Activated CD8-positive, alpha-beta memory T cell treated with anti-CD3 and anti-CD28 coated beads for 36 hours (primary cell): ENCODE measurements around the gene SOHLH1. TPM values are rescaled to one million over a fixed set of nuclear protein-coding genes. Genes with fewer than 3 reads are reported as not detected.

ENCODE experiments used
- CTCF ChIA-PET: fragments of 350-600 bp; sonication (Branson Sonifier 250); formaldehyde crosslinking; loops from one replicate; lab custom pipeline; 2021; ENCODE audit warnings: antibody characterized with exemption; lab: Charles Lee
- POLR2A ChIA-PET: fragments of 350-600 bp; sonication (Branson Sonifier 250); formaldehyde crosslinking; loops from one replicate; lab custom pipeline; 2021; ENCODE audit warnings: antibody characterized with exemption; lab: Charles Lee
- total RNA-seq, 2 experiments: library from RNA; stranded (reverse); gene quantifications; one replicate each; pipeline ENCODE4 v1.2.3, GENCODE V29; 2021

The SOHLH1 gene
- total RNA-seq, 2 experiments from 2014 or later = not detected

DNA sequence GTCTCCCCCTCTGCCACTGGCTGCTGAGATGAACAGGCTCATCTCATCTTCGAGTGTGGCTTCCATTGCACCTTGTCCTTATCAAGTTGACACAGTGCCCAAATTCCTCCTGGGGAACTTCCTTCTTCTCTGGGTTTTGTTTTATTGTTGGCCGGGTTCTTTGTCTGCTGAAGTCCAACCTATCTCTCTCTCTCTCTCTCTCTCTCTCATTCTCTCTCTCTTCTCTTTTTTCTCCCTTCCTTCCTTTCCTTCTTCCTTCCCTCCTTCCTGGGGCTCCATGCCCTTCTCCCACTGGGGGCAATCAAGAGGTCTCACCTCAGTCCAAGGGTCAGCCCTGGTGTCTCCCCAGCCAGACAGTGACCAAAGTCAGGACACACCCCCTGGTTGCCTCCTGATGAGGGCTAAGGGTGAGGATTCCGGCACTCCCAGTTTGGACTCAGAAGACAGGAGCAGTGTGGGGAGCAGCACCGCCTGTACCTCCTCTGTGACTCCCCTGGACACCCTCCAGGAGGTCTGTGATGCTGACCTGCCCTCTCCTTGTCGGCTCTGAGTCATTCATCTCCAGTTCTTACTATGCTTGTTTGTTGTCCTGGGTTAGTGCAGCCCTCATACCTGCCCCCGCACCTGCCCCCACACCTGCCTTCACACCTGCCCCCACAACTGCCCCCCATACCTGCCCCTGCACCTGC is 33.4 kb upstream of the SOHLH1 start:
- CTCF ChIA-PET = no interaction called here
- POLR2A ChIA-PET = no interaction called here

DNA sequence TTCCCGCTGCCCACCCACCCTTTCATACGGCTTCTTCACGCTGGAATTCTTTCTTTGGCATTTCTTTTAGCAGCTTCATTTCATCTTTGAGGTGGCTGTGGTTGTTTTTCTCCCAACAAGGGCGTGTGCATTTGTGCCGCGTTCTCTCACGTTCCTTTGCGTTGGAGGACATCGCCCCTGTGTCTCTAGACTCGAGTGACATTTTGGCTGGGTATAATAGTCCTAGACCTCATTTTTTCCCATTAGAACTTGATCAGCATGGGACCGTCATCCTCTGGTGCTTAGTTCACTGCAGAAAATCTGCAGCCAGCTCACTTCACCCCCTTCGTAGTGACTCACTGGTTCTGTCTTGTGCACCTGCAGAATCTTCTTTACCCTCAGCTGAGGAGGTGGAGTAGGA is 32.2 kb upstream of the SOHLH1 start:
- POLR2A ChIA-PET = no interaction called here
- CTCF ChIA-PET = no interaction called here

DNA sequence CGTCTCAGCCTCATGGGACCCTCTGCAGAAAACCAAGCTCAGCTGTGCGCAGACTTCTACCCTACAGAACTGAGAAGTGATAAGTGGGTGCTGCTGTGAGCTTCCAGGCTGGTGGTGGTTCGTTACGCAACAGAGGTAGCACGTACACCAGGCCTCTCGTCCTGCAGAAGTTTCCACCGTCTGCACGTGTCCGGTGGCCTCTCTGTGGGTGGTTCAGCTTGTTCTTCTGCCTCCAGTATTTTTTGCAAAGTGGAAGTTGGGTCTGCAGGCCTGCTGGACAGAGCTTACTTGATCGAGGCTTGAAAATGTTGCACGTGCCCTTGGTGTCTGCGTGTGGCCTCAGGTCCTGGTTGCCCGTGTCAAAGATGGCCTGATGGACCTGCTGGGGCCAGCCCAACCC is 30.2 kb upstream of the SOHLH1 start:
- CTCF ChIA-PET = no interaction called here
- POLR2A ChIA-PET = no interaction called here

DNA sequence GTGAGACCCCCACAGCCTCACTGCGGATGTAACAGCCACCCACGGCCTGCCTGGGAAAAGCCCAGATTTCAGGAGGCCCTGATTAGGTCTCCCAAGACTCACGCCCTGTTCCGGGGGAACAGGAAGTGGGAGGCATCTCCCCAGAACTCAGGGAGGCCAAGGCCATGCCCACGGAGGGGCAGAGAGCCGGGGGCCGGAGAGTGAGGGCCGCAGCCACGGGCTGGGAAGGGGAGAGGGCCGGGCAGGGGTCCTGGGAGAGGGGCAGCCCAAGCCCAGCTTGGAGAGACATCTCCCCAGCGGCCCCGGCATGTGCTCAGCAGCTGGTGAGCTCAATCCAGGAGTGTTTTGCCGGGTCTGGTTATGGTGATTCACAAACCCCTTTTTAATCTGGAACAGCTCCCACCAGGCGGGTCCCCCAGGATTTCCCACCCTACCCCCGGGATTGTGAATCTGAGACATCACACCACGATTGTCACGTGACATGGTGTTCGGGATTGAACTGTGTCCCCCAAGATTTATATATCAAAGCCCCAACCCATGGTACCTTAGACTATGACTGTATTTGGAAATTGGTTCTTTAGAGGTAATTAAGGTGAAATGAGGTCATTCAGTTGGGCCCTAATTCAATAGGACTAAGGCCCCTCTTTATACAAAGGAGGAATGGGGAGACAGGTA is 29.3 kb upstream of the SOHLH1 start:
- CTCF ChIA-PET = no interaction called here
- POLR2A ChIA-PET = no interaction called here

DNA sequence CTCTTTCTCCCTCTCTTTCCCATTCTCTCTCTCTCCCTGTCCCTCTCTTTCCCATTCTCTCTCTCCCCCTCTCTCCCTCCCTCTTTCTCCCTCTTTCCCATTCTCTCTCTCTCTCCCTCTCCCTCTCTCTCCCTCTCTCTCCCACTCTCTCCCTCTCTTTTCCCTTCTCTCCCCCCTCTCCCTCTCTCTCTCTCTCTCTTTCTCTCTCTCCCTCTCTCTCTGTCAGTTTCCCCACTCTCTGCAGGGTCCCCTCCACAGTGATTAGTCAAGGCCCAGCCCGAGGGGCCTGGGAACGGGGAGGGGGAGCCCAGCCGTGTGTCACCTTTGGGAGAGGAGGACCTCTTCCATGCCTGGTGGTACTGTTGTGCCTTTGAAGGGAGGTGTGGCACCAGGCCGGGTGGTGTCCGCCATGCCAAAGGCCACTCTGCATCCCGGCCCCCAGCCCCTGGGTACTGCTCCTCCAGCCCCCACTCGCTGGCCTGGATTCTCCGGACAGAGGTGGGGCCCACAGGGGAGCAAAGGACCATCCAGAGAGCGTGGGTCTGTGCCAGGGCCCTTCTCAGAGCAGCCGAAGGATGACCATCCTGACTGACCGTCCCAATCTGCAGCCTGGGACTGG is 28.1 kb upstream of the SOHLH1 start:
- ChIA-PET POLR2A (no interaction called here), CTCF (no interaction called here)

DNA sequence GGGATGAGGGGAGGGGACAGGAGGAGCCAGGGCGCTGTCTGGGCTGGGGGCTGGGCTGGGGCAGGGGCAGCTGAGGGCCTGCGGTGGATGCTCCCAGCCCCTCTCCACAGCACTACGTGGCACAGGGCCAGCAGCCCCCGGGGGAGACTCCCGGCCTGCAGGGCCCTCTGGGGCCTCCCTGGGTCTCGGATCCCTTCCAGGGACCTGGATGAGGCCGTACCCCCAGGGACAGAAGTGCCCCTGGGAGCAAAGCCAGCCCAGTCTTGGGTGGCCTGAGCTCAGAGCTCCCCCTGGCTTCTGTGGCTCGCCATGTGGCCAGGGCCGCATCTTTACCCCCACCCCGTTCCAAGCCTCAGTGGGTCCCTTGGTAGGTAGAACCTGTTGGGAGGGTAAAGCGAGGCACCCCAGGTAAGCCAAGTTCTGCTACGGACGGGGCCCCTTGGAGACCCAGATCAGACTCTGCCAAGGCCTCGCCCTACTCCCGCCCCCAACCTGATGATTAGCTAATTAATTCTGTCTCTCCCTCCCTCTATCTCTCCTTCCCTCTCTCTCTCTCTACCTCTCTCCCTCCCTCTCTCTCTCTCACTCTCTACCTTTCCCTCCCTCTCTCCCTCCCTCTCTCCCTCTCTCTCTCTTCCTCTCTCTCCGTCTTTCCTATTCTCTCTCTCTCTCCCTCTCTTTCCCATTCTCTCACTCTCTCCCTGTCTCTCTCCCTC is 27.0 kb upstream of the SOHLH1 start:
- ChIA-PET POLR2A (no interaction called here), CTCF (no interaction called here)

DNA sequence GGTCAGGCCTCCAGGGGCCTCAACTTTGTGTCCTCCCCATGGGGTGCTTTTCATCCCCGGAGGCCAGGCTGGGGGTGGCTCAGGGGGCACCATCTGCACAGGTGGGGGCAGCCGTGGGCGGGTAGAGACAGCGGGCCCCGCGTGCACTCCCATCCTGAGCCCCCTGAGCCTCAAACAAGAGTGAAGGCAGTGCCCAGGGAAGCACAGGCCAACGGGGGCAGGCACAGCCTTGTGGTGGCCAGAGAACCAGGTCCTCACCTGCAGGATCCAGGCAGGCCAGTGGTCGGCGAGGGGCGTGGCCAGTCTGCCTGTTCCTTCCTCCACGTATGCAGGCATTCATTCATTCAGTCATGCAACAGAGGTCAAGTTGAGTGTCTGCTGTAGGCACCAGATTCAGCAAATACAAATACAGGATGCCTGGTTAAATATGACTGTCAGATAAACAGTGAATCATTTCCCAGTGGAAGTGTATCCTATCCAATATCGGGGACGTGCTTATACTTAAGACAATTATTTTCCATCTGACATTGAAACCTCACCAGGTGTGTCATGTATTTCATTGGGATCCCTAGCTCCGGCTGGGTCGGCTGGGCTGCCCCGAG is 25.0 kb upstream of the SOHLH1 start:
- CTCF ChIA-PET = no interaction called here
- POLR2A ChIA-PET = no interaction called here

DNA sequence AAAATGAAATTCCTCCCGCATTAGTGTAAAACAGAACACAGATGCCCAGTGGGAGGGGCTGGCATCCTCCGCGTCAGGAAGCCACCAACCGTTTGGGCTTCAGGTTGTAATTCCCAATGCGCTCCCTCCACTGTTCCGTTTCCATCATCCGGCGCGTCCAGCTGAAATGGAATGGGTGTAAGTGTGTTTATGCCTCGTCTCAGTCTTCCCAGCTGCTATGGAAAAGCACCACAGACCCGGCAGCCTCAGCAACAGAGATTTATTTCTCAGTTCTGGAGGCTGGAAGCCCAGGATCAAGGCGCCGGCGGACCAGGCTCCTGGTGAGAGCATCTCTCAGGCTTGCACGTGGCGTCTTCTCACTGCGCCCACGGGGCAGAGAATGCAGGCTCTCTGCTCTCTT is 23.1 kb upstream of the SOHLH1 start:
- POLR2A ChIA-PET = no interaction called here
- CTCF ChIA-PET = interaction anchor here (1.2 kb wide), 1 partner anchor 16 kb away, joined by 3 read pairs; no protein-coding TSS in a partner anchor

DNA sequence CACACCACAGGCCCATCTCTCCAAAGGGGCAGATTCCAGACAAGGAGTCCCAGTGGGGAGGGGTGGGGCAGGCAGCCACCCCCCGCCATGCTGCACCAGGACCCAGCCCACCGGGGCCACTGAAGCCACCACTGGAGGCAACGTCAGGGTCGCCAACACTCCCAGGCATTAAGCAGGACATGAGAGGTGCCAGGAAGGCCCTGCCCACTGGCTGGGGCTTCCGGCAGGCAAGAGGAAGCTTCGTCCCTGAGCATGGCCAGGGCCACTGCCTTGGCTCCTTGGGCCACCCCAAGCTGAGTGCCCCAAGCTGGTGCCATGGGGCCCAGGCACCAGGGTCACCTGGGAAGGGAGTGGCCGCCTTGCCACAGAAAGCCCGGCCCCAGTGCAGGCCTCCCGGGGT is 20.2 kb upstream of the SOHLH1 start:
- ChIA-PET POLR2A (no interaction called here), CTCF (no interaction called here)

DNA sequence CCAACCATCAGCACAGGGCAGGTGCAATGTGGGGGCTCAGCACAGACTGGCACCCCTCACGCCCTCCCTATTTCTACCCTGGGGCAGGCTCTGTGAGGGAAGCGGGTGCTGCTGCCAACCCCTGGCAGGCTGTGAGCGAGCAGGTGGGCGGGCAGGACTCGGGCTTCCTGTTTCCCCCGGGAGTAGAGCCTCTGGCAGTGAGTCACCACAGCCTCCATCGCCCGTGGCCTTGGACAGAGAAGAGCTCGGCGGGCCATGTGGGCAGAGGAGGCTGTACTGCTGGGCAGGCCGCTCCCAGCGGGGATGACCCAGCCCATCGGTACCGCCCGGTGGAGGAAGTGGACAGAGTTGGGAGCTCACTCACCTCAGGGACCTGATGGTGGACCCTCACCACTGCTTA is 19.3 kb upstream of the SOHLH1 start:
- CTCF ChIA-PET = no interaction called here
- POLR2A ChIA-PET = no interaction called here

DNA sequence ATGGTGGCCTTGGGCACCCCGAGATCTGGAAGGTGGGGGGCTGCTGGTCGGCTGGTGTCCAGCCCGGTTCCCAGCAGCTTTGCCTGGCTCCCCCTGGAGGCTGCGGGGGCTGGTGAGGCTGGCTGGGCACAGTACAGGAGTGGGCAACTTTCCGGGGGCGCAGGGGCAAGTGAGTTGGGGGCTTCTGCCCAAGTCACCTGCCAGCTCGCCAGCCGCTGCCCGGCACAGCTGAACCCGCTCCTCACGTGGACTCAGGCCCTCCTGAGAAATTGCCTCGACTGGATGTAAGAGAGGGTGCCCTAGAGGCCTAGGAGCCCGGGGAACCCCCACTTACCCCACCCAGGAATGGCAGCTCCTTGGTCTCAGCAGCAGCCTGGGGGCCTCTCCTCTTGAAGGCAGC is 18.1 kb upstream of the SOHLH1 start:
- CTCF ChIA-PET = no interaction called here
- POLR2A ChIA-PET = no interaction called here

DNA sequence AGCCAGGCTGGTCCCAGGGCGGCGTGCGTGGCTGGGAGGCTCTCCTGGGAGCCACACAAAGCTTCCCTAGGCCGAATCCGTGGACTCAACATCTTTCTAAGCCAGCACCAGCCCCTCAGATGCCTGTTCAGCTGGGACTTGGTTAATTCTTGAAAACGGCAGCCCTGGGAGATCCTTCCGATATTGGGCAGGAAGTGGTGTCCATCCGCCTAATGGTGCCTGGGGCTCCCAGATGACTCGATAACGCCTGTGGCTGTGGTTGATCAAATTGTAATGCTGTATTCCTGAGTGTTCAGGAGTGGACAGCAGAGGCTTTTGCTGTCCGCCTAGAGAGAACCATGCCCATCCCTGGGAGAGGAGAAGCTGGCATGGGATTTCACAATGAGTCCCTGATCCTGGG is 16.8 kb upstream of the SOHLH1 start:
- POLR2A ChIA-PET = no interaction called here

DNA sequence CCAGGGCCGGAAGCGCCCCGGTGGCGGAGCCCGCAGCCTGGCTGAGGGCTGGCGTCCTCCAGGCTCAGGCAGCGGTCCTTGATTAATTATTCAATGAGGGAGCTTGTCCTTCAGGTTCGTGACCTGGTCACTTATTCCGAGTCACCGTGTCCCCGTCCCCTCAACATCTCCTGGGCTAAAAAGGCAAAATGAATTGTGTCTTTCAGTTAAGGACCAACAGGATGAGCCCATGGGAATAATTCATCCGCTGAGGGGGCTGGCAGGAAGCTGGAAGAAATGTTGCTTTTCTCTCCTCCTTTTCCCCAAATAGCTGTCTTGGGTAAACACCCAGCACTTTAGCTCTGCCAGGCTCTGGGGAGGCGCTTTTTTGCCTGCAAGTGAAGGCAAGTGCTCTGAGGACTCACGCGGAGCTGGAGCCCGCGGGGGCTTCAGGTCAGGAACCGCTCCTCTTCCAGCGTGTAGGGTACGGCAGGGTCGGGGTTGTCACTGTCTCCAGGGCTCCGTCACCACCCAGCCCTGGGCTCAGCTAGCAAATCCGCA is 15.8 kb upstream of the SOHLH1 start:
- ChIA-PET POLR2A (no interaction called here), CTCF (no interaction called here)

More for the DNA sequence above, 16.8 kb upstream of the SOHLH1 start:
- CTCF ChIA-PET = no interaction called here

DNA sequence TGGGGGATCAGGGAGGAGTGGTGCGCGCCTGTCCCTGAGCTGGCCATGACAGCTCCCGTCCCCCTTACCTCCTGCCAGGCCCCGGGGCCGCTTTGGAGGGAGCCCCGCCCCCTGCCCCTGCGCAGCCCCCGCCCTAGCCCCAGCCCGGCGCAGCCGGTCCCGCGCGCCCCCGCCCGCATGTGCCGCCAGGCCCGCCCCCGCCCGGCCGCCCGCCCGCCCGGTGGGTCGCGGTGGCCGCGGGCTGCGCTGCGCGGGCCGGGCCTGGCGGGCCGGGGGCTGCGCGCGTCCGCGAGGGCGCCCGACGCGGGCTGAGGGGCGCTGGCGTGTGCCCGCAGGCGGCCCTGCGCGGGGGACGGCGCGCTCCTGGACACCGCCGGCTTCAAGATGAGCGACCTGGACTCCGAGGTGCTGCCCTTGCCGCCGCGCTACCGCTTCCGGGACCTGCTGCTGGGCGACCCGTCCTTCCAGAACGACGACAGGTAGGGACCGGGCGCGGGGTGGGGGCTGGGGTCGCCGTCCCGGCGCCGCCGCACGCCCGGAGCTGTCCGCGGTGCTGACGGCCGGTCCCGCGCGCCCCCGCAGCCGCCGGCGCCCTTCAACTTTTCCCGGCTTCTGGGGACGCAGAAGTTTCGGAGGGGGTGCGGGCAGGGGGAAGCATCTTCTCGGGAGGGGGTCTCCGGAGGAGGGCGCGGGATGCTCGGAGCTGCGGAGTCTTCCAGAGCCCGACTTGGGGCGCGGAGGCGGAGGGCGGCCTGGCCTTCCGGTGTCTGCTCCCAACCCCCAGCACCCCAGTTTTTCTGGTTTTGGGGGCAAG is 15.2 kb upstream of the SOHLH1 start:
- CTCF ChIA-PET = no interaction called here
- POLR2A ChIA-PET = no interaction called here

DNA sequence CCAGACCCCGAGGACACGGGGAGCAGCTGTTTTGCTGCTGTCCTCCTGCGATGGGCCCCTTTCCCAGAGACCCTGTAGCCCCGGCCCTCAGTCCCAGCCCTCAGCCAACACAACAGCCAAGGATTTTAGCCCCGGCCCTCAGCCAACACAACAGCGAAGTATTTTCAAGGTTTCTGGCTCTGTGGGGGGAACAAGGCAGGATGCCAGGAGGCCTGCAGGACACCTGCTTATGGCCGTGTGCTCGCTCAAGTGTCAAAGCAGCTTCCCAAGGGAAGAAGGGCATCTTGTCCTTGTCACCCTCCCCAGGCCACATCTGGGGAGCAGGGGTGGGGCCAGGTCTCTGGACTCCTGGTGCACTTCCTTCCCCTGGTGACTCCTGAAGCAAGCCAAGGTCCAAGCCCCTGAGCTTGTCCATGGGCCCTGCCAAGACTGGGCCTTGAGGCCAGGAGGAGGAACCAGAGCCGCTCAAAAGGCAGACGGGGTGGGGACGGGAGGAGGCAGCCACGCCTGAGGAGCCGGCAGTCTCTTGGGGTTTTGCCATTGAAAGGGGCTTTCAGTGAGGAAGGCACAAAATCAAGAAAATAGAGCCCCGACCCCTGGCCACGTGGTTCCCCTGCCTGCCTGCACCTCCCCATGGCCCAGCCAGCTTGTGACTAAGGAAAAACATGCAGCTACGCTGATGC is 13.5 kb upstream of the SOHLH1 start:
- CTCF ChIA-PET = interaction anchor here (0.9 kb wide), 1 partner anchor 11 kb away, joined by 3 read pairs; the partner anchor contains the start of gene KCNT1
- POLR2A ChIA-PET = no interaction called here

DNA sequence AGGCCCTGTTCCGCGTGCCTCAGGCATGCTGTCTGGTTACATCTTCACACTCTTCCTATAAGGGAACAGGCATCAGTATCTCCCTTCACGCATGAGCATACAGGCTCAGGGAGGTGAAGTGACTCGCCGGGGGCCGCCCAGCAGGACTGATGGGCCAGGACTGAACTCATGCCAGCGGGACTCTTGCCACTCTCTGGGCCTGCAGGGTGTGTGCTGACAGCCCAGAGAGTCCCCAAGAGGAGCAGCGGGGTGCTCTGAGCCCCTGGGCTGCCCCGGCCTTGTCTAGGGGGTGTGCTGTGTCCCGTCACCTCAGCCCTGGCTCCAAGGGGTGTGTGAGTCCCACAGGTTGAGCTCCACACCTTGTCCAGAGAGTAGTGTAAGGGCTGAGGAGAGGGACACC is 12.6 kb upstream of the SOHLH1 start:
- ChIA-PET CTCF (no interaction called here), POLR2A (no interaction called here)

DNA sequence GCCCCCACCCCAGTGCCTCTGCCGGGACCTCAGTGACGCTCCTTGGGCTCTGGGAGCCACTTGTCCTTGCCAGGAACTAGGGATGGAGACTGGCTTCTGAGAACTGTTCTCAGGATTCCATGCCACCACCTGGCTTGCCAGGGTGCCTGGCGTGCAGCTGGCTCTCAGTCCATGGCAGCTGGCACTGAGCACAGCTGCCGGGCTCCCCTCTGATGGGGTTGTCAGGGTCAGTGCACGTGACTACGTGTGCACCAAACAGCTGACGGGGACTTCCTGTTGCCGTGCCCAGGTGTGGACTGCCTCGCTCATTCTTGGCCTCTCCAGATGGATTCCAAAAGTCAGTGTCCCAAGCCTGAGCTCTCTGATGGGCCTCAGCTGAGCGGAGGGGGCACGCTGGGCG is 12.1 kb upstream of the SOHLH1 start:
- CTCF ChIA-PET = no interaction called here

DNA sequence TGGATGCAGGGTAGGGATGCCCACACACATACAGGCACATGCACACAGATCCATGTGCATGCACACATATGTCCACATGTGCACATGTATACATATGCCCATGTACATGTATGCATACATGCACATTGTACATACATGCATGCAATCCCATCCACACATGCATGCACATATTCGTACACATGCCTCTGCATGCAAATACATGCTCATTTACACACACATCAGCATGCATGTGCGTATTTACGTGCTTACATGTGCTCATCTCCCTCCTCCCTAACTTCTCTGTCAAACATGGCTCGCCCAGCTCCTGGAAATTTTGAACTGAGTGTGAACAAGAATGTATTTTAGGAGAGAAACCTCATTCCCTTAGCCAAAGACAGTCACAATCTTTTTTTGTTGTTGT is 8.9 kb upstream of the SOHLH1 start:
- ChIA-PET CTCF (no interaction called here), POLR2A (no interaction called here)

More for the DNA sequence above, 12.1 kb upstream of the SOHLH1 start:
- POLR2A ChIA-PET = no interaction called here
